H9 (cell line): ENCODE data around the gene WDR4. TPM values are rescaled to one million over a fixed set of nuclear protein-coding genes. Genes with fewer than 3 reads are reported as not detected.

Experiments
- DNase-seq: peaks from one replicate; pipeline ENCODE4 v3.0.0-alpha.2; 2017
- H2AFZ ChIP-seq: one replicate; pipeline ENCODE4 v1.6.1; 2013; ENCODE audit warnings: mild to moderate bottlenecking, low read length, control low read depth, moderate library complexity
- H2AK5ac ChIP-seq: 2 replicates; pipeline ENCODE4 v1.6.1; 2013; ENCODE audit warnings: low read length, control low read depth, mixed read lengths; ENCODE audit not compliant: insufficient read length
- H2BK120ac ChIP-seq: one replicate; pipeline ENCODE4 v1.6.1; 2013; ENCODE audit warnings: low read depth, mild to moderate bottlenecking, low read length, control low read depth, inconsistent platforms; ENCODE audit not compliant: poor library complexity, severe bottlenecking
- H2BK12ac ChIP-seq: 2 replicates; pipeline ENCODE4 v1.6.1; 2013; ENCODE audit warnings: low read length, control low read depth, mixed read lengths, low read depth; ENCODE audit not compliant: insufficient read length
- H2BK15ac ChIP-seq: 2 replicates; pipeline ENCODE4 v1.6.1; 2013; ENCODE audit warnings: low read depth, low read length, control low read depth
- H2BK20ac ChIP-seq: one replicate; pipeline ENCODE4 v1.6.1; 2013; ENCODE audit warnings: low read depth, mild to moderate bottlenecking, low read length, control low read depth, inconsistent platforms; ENCODE audit not compliant: poor library complexity, severe bottlenecking
- H2BK5ac ChIP-seq: 2 replicates; pipeline ENCODE4 v1.6.1; 2013; ENCODE audit warnings: low read length, control low read depth, mixed read lengths; ENCODE audit not compliant: insufficient read length
- H3K14ac ChIP-seq: 2 replicates; pipeline ENCODE4 v1.6.1; 2013; ENCODE audit warnings: low read length, control low read depth; ENCODE audit not compliant: insufficient read depth
- H3K18ac ChIP-seq: 2 replicates; pipeline ENCODE4 v1.6.1; 2013; ENCODE audit warnings: low read depth, mild to moderate bottlenecking, mixed read lengths, low read length, control low read depth; ENCODE audit not compliant: insufficient read length
- H3K23ac ChIP-seq: 2 replicates; pipeline ENCODE4 v1.6.1; 2013; ENCODE audit warnings: low read length, control low read depth, mixed read lengths, low read depth; ENCODE audit not compliant: insufficient read length
- H3K23me2 ChIP-seq: 2 replicates; pipeline ENCODE4 v1.6.1; 2013; ENCODE audit warnings: low read depth, mild to moderate bottlenecking, mixed read lengths, low read length, control low read depth; ENCODE audit not compliant: insufficient read length, poor library complexity, severe bottlenecking
- H3K27ac ChIP-seq: 2 replicates; pipeline ENCODE4 v1.5.1; 2013; ENCODE audit warnings: low read length, control low read depth, mixed read lengths, low read depth; ENCODE audit not compliant: insufficient read length
- H3K27me3 ChIP-seq: 2 replicates; pipeline ENCODE4 v1.6.1; 2013; ENCODE audit warnings: low read length, control low read depth, inconsistent platforms; ENCODE audit not compliant: insufficient read depth
- H3K4ac ChIP-seq: 2 replicates; pipeline ENCODE4 v1.6.1; 2013; ENCODE audit warnings: low read depth, mild to moderate bottlenecking, control low read depth, inconsistent platforms, low read length, moderate library complexity
- H3K4me1 ChIP-seq: 2 replicates; pipeline ENCODE4 v1.6.1; 2013; ENCODE audit warnings: low read length, control low read depth, inconsistent platforms; ENCODE audit not compliant: insufficient read depth
- H3K4me2 ChIP-seq: 2 replicates; pipeline ENCODE4 v1.6.1; 2013; ENCODE audit warnings: low read length, control low read depth, mixed read lengths; ENCODE audit not compliant: insufficient read length, insufficient read depth
- H3K56ac ChIP-seq: 2 replicates; pipeline ENCODE4 v1.6.1; 2013; ENCODE audit warnings: low read depth, mild to moderate bottlenecking, mixed read lengths, low read length, control low read depth; ENCODE audit not compliant: insufficient read length
- H3K79me1 ChIP-seq: 2 replicates; pipeline ENCODE4 v1.6.1; 2013; ENCODE audit warnings: low read depth, mild to moderate bottlenecking, moderate library complexity, low read length, control low read depth, inconsistent platforms; ENCODE audit not compliant: insufficient read depth, poor library complexity, severe bottlenecking
- H3K79me2 ChIP-seq: 2 replicates; pipeline ENCODE4 v1.6.1; 2013; ENCODE audit warnings: low read length, control low read depth, inconsistent platforms; ENCODE audit not compliant: insufficient read depth
- H3K9ac ChIP-seq: 2 replicates; pipeline ENCODE4 v1.6.1; 2013; ENCODE audit warnings: low read length, control low read depth, mixed read lengths; ENCODE audit not compliant: insufficient read length; ENCODE audit errors: extremely low read depth
- H3K9me3 ChIP-seq: one replicate; pipeline ENCODE4 v1.6.1; 2013; ENCODE audit warnings: low read depth, low read length, inconsistent platforms; ENCODE audit not compliant: control insufficient read depth
- H3T11ph ChIP-seq: one replicate; pipeline ENCODE4 v1.6.1; 2013; ENCODE audit warnings: mild to moderate bottlenecking, low read length, control low read depth, inconsistent platforms
- H4K20me1 ChIP-seq: one replicate; pipeline ENCODE4 v1.6.1; 2013; ENCODE audit not compliant: control insufficient read depth, insufficient read length, insufficient read depth
- H4K5ac ChIP-seq: 2 replicates; pipeline ENCODE4 v1.6.1; 2013; ENCODE audit warnings: low read depth, mild to moderate bottlenecking, mixed read lengths, low read length, control low read depth; ENCODE audit not compliant: insufficient read length
- H4K8ac ChIP-seq: replicated peaks from 2 replicates; pipeline ENCODE4 v1.6.1; 2013; ENCODE audit warnings: low read length, control low read depth, mixed read lengths, low read depth; ENCODE audit not compliant: insufficient read length
- H4K91ac ChIP-seq: 2 replicates; pipeline ENCODE4 v1.6.1; 2013; ENCODE audit warnings: low read depth, mild to moderate bottlenecking, moderate library complexity, mixed read lengths, low read length, control low read depth; ENCODE audit not compliant: insufficient read length
- H3K27ac Mint-ChIP-seq, 3 experiments: 2 replicates in 2 of 3; 3 replicates in 1 of 3; pipeline ENCODE4 v1.8.0; 2020 to 2021; ENCODE audit warnings: mixed read lengths in 3 of 3, mild to moderate bottlenecking in 1 of 3, moderate library complexity in 1 of 3
- H3K27me3 Mint-ChIP-seq: 2 replicates; pipeline ENCODE4 v1.8.0; 2021; ENCODE audit warnings: low read depth, mild to moderate bottlenecking, moderate library complexity, mixed read lengths
- H3K36me3 Mint-ChIP-seq, 3 experiments: 2 replicates in 2 of 3; 3 replicates in 1 of 3; pipeline ENCODE4 v1.8.0; 2020 to 2021; ENCODE audit warnings: low read depth in 3 of 3, mixed read lengths in 3 of 3; ENCODE audit not compliant: insufficient read depth in 1 of 3
- H3K4me1 Mint-ChIP-seq, 2 experiments: 2 replicates each; pipeline ENCODE4 v1.8.0; 2020; ENCODE audit warnings: mixed read lengths in 2 of 2
- H3K4me3 Mint-ChIP-seq, 2 experiments: 2 replicates in 1 of 2; 3 replicates in 1 of 2; pipeline ENCODE4 v1.8.0; 2020 to 2021; ENCODE audit warnings: mild to moderate bottlenecking in 2 of 2, mixed read lengths in 2 of 2, moderate library complexity in 1 of 2
- H3K9me3 Mint-ChIP-seq, 2 experiments: 2 replicates in 1 of 2; 3 replicates in 1 of 2; pipeline ENCODE4 v1.8.0; 2020; ENCODE audit warnings: mild to moderate bottlenecking in 2 of 2, mixed read lengths in 2 of 2, moderate library complexity in 1 of 2
- CTCF ChIP-seq: fragments of 200-600 bp; sonication (generic); conservative IDR thresholded peaks from 3 replicates; pipeline ENCODE4 v1.8.0; 2021; ENCODE audit warnings: antibody characterized with exemption, mild to moderate bottlenecking
- WGBS: extraction: QIAGEN DNeasy Blood & Tissue Kit; methylation state at CpG from one replicate; pipeline ENCODE4 v1.1.7; 2013; ENCODE audit warnings: missing lambda C conversion rate, low lambda C conversion rate, mixed read lengths; ENCODE audit not compliant: insufficient read length; ENCODE audit errors: extremely low coverage; 5-methylcytosine and 5-hydroxymethylcytosine counted together
- total RNA-seq: library from RNA; stranded (reverse); gene quantifications from 2 replicates; pipeline ENCODE4 v1.2.1, GENCODE V29; 2021

Gene WDR4
- total RNA-seq, 1 experiment from 2014 or later: 54.4 TPM

- H2BK15ac ChIP-seq: no peak overlapping the region
- no peaks in the 10 kb centered on the region for H3K9me3 ChIP-seq
- no CpG with 5 or more reads among the region's 1 CpG for WGBS
- DNase-seq: no peak
- no peak overlapping the region for H2BK120ac ChIP-seq
- no peak overlapping the region for H3T11ph ChIP-seq
- no peak overlapping the region for H3K4me2 ChIP-seq
- H3K9ac ChIP-seq: no peak overlapping the region
- H3K27ac ChIP-seq: no peak overlapping the region
- H2BK12ac ChIP-seq: no peak overlapping the region
- H4K8ac ChIP-seq: no peak overlapping the region
- Mint-ChIP-seq H3K9me3 (peaks cover 0 to 4% of the 10 kb centered on the region in 2 experiments; a peak in 1 of 5 replicates), H3K36me3 (peaks cover 0 to 10% (median 4%) of the 10 kb centered on the region in 3 experiments; a peak in 4 of 7 replicates), H3K27ac (no peak overlapping the region), H3K4me3 (no peak overlapping the region), H3K27me3 (no peaks in the 10 kb centered on the region; the same call in 1 of the 2 replicates), H3K4me1 (peaks cover 10 to 12% of the 10 kb centered on the region in 2 experiments)
- no peaks in the 10 kb centered on the region for H3K79me2 ChIP-seq
- H3K23me2 ChIP-seq: peaks cover 4% of the 10 kb centered on the region
- TF ChIP-seq CTCF: no peak
- H2AFZ ChIP-seq: no peak overlapping the region
- no peak overlapping the region for H2BK20ac ChIP-seq
- no peak overlapping the region for H2BK5ac ChIP-seq
- H3K23ac ChIP-seq: no peak overlapping the region
- H3K56ac ChIP-seq: no peak overlapping the region
- no peak overlapping the region for H3K18ac ChIP-seq
- no peak overlapping the region for H3K14ac ChIP-seq
- H4K91ac ChIP-seq: no peak overlapping the region
- no peaks in the 10 kb centered on the region for H4K20me1 ChIP-seq
- H4K5ac ChIP-seq: no peak overlapping the region
- no peaks in the 10 kb centered on the region for H3K79me1 ChIP-seq
- H3K27me3 ChIP-seq: no peaks in the 10 kb centered on the region
- no peak overlapping the region for H2AK5ac ChIP-seq
- no peaks in the 10 kb centered on the region for H3K4me1 ChIP-seq
- no peak overlapping the region for H3K4ac ChIP-seq
Measured at GRCh38 chr21:42883921-42884320, 4.6 kb upstream of the WDR4 start.
